GM13976 (cell line): ENCODE data around the gene HACE1.
"Not testable (repeated sequence)": the region's sequence is repeated elsewhere in the genome, so short reads cannot be mapped to it uniquely, and the experiment has no call there.

Source experiments
- DNase-seq: peaks from one replicate; pipeline ENCODE4 v3.0.0; 2012; ENCODE audit warnings: low spot score
- in situ Hi-C: fragments of 300-500 bp; cut with MboI; formaldehyde crosslinking; loops from one replicate; pipeline ENCODE4 v1.12.0; 2022; ENCODE audit warnings: low sequenced_read_pairs, mixed read lengths, inconsistent platforms; ENCODE audit not compliant: unreplicated experiment
- TF ChIP-seq, protein P1 (sequence below): IDR thresholded peaks from 2 replicates; pipeline ENCODE4 v1.5.1; 2012; ENCODE audit warnings: borderline replicate concordance, mild to moderate bottlenecking; ENCODE audit not compliant: insufficient read depth; ENCODE audit errors: extremely low read depth, missing control alignments, control extremely low read depth

The HACE1 gene

DNA sequence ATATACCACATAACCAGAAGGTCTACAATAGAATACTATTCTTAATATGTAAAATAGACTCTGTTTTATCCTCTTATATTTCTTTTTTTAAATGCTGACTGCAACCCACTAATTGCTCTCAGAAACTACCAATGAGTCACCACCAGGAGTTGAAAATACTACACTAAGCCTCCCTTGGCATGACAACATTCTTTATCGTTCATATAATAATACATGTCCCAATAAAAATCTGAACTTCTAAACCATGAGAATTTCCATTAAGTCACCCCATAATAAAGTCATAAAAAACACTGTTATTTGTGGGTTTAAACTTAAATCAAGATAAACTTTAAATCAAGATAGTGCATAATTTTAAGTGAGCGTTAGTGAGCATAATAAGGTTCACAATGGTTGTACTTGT lies 4.2 kb downstream of the HACE1 start:
- in situ Hi-C loops, result no loop called here
- TF ChIP-seq, protein P1, sequence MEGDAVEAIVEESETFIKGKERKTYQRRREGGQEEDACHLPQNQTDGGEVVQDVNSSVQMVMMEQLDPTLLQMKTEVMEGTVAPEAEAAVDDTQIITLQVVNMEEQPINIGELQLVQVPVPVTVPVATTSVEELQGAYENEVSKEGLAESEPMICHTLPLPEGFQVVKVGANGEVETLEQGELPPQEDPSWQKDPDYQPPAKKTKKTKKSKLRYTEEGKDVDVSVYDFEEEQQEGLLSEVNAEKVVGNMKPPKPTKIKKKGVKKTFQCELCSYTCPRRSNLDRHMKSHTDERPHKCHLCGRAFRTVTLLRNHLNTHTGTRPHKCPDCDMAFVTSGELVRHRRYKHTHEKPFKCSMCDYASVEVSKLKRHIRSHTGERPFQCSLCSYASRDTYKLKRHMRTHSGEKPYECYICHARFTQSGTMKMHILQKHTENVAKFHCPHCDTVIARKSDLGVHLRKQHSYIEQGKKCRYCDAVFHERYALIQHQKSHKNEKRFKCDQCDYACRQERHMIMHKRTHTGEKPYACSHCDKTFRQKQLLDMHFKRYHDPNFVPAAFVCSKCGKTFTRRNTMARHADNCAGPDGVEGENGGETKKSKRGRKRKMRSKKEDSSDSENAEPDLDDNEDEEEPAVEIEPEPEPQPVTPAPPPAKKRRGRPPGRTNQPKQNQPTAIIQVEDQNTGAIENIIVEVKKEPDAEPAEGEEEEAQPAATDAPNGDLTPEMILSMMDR, result no peak
- no peak for DNase-seq

DNA sequence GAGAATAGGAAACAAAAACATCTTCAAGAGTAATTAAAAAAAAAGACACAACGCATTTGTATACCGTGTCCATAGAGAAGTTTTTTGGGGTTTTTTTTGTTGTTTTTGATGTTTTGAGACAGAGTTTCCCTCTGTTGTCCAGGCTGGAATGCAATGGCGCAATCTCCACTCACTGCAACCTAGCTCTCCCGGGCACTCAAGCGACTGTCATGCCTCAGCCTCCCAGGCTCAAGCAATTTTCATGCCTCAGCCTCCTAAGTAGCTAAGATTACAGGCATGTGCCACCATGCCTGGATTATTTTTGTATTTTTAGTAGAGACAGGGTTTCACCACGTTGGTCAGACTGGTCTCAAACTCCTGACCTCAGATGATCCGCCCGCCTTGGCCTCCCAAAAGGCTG lies 12.0 kb downstream of the HACE1 start:
- in situ Hi-C loops, DNase-seq: not testable (repeated sequence)

DNA sequence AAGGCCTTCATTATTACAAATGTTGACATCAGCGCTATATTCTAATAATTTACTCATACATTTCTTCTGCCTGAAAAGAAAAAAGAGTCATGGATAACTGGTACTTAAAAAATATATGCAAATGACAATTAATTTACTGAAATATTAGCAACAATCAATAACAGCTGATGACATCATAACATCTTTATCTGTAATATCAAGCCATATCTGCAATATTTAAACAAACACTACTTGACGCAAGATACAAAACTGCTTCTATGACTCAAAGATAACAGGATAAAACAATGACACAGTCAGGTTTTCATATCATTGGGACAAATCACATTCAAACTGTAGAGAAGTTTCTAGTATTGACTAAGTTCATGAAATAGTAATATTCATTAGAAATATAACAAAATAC lies 16.5 kb downstream of the HACE1 start:
- in situ Hi-C loops, result no loop called here
- TF ChIP-seq, protein P1, result no peak
- no peak for DNase-seq

DNA sequence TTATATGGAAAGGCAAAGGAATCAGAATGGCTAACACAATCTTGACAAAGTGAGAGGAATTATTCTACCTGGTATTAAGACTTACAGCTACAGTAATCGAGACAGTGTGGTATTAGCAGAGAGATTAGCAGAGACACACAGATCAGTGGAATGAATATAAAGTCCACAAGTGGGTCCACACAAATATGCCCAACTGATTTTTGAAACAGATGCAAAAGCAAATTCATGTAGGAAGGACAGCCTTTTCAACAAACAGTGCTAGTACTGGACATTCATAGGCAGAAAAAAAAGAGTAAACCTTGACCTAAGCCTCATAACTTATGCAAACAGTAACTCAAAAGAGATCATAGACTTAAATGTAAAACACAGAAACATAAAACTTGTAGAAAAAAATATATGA lies 22.6 kb downstream of the HACE1 start:
- DNase-seq, result no peak
- in situ Hi-C loops, result no loop called here
- TF ChIP-seq, protein P1, result no peak

DNA sequence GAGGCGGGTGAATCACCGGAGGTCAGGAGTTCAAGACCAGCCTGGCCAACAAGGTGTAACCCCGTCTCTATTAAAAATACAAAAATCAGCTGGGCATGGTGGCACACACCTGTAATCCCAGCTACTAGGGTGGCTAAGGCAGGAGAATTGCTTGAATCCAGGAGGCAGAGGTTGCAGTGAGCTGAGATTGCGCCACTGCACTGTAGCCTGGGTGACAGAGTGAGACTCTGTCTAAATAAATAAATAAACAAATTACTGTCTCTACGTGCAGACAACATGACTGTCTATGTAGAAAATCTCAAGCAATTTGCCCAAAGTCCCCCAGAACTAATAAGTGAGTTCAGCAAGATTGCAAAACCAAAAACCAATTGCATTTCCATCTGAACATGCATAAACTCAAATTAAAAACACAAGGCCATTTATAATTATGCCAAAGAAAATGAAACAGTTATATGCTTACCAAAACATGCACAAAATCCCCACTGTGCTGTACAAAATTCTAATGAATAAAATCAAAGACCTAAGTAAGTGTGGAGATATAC lies 23.2 kb downstream of the HACE1 start:
- in situ Hi-C loops, DNase-seq: not testable (repeated sequence)

DNA sequence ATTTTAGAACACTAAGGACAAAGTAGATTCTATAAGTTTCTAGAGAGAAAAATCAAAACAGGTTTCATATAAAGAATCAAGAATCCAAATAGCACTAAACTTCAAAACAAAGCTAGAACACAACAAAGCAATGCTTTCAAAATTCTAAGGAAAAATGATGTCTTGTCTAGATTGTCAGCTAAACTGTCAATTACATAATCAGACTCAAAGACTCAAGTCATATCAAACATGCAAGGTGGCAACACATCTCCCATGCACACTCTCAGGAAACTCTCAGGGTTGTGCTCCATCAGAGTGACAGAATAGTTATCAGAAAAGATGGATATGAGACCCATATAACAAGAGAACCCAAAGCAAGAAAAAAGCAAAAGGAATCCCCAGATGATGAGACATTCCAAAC lies 23.9 kb downstream of the HACE1 start:
- in situ Hi-C loops, result no loop called here
- DNase-seq, result no peak
- TF ChIP-seq, protein P1, result no peak

DNA sequence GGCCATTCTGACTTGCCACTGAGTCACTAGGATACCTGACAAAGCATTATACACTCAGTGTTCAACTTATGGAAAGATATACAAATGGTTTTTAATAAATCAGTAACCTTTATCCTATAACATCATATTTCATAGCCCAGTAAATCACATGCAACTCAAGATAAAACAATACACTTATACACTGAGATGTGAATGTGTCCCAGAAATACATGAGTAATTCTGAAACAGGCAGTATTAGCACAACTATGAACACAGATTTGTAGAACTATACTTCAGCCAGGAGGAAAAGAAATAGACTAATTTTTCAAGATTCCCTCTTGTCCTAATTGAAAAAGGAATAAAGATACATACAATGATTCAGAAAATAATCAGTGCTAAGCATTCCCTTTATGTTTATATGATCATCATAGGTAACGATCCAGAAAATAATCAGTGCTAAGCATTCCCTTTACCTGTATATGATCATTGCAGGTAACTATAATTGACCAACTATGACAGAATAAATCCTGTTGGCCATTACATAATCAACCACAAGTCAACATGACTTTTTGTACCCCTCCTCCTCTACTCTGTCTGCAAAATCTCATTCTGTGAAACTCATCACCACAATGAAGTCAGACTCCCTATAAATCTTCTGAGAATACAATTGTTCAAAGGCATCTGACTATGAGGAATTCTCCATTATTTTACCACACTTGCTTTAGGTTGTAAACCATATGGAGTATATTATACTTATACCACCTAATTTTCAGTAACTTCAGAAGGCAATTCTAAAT lies 30.3 kb downstream of the HACE1 start:
- DNase-seq, result no peak
- in situ Hi-C loops, result no loop called here

DNA sequence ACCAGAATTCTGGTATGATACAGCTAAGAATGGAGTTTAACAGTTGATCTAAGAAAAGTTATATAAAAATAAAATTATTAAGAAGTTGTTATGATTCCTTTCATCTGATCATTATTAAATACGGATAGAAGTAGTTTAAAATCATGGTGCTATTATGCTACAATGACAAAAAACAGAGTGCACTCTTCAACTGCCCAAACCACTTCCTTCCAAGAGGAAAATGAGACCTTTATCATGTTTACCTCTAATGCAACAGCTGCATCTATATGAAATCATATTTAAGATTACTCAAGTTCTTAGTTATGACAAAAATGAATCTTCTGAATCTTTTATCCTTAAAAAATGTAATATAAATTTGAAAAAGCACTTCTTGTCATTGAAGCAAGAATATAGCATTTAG lies 31.2 kb downstream of the HACE1 start:
- in situ Hi-C loops, result no loop called here

More for the DNA sequence above, 30.3 kb downstream of the HACE1 start:
- TF ChIP-seq, protein P1, result no peak

DNA sequence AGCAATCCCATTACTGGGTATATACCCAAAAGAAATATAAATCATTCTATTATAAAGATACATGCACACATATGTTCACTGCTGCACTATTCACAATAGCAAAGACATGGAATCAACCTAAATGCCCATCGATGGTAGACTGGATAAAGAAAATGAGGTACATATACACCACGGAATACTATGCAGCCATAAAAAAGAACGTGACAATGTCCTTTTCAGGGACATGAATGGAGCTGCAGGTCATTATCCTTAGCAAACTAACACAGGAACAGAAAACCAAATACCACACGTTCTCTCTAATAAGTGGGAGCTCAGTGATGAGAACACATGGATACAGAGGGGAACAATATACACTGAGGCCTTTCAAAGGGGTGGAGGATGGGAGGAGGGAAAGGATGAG lies 38.9 kb downstream of the HACE1 start:
- in situ Hi-C loops, DNase-seq: not testable (repeated sequence)

More for the DNA sequence above, 31.2 kb downstream of the HACE1 start:
- no peak for DNase-seq
- TF ChIP-seq, protein P1, result no peak
